Heart right ventricle (tissue), 16 donors: ENCODE measurements around the gene FAM181B. TPM values are rescaled to one million over a fixed set of nuclear protein-coding genes. Genes with fewer than 3 reads are reported as not detected.

Experiments used
- ATAC-seq, 8 donors: fragments of 200-7000 bp; cut with Tn5 transposase; one replicate each; pipeline ENCODE4 v1.9.1; 2020; ENCODE audit warnings: mild to moderate bottlenecking in 8 of 8, moderate library complexity in 8 of 8, moderate number of reproducible peaks in 1 of 8
- DNase-seq, 2 donors: peaks; one replicate each; pipeline ENCODE4 v3.0.0-alpha.2; 2020
- H3K27ac ChIP-seq, 10 donors: fragments of 200-600 bp; sonication (generic) in 2 of 10; one replicate each; pipeline versions ENCODE4 v1.5.0 to v1.8.0; 2020 to 2022; ENCODE audit warnings: mild to moderate bottlenecking in 3 of 10
- H3K27me3 ChIP-seq, 7 donors: fragments of 200-600 bp; one replicate each; pipeline ENCODE4 v1.8.0; 2021 to 2022; ENCODE audit warnings: mild to moderate bottlenecking in 2 of 7
- H3K36me3 ChIP-seq, 9 donors: fragments of 200-600 bp; sonication (generic) in 1 of 9; one replicate each; pipeline versions ENCODE4 v1.5.0 to v1.8.0; 2020 to 2022; ENCODE audit warnings: mild to moderate bottlenecking in 2 of 9
- H3K4me1 ChIP-seq, 9 donors: fragments of 200-600 bp; sonication (generic) in 1 of 9; one replicate each; pipeline versions ENCODE4 v1.5.0 to v1.8.0; 2020 to 2022; ENCODE audit warnings: mild to moderate bottlenecking in 4 of 9
- H3K4me3 ChIP-seq, 10 donors: fragments of 200-600 bp; sonication (generic) in 2 of 10; one replicate each; pipeline versions ENCODE4 v1.5.0 to v1.8.0; 2020 to 2022; ENCODE audit warnings: mild to moderate bottlenecking in 7 of 10, moderate library complexity in 2 of 10
- H3K9me3 ChIP-seq, 11 donors: fragments of 200-600 bp in 10 of 11; sonication (generic) in 2 of 11; one replicate each; pipeline versions ENCODE4 v1.5.0 to v1.8.0; 2013 to 2022; ENCODE audit warnings: mild to moderate bottlenecking in 2 of 11, control low read depth in 1 of 11, moderate library complexity in 1 of 11
- CTCF ChIP-seq, 9 donors: fragments of 200-600 bp; sonication (generic) in 2 of 9; IDR thresholded peaks; one replicate each; pipeline versions ENCODE4 v1.5.0 to v1.8.0; 2021 to 2022; ENCODE audit warnings: antibody characterized with exemption in 9 of 9, mild to moderate bottlenecking in 5 of 9, moderate library complexity in 1 of 9
- WGBS, 2 donors: extraction: QIAGEN DNeasy Blood & Tissue Kit; methylation state at CpG; one replicate each; pipeline ENCODE4 v1.1.7; 2013; ENCODE audit warnings: inconsistent platforms in 1 of 2; 5-methylcytosine and 5-hydroxymethylcytosine counted together
- intact Hi-C, 10 donors: fragments of 100-400 bp; cut with DNase I; formaldehyde crosslinking; loops; one replicate each; pipeline versions ENCODE4 v1.11.1 to v1.14.2; 2022
- polyA plus RNA-seq, 2 donors: library from polyadenylated mRNA; stranded (reverse); fragments of 200-250 nt; gene quantifications; one replicate each; pipeline ENCODE4 v1.2.3, GENCODE V29; 2013
- total RNA-seq, 10 donors: library from RNA; stranded (reverse); fragmentation: NEBNext Ultra II Directional in 3 of 10; extraction: Animal tissue kit (Norgen Biotek cat#: 25700) in 3 of 10; gene quantifications; one replicate each; pipeline versions ENCODE4 v1.2.1 to v1.2.4, GENCODE V29; 2021 to 2023
- donor health status: Arrhythmogenic right ventricular cardiomyopathy.
- donor health status: ischemic (EF 13 %, LVEDD 7.1; RV severe dilation, severe dysfunction).
- donor health status: healthy with polysubstance abuse.
- donor health status: DM: no; HTN: yes; CAD: no.
- donor health status: DM: no; HTN: no; CAD: no.
- donor health status: ischemic (EF 25% LVEDD 6.9; RV normal size, moderate dysfunction).
- donor health status: ischemic (EF 25% LVEDD 5.7; RV mildly dilated, moderate dysfunction).
- donor health status: healthy.
- donor health status: DM: yes; HTN: yes; CAD: no.
- donor health status: Ischemic cardiomyopathy.
- donor health status: ischemic (EF 35%, LVEDD 5.7; RV mildly dilated, moderate dysfunction).
- donor health status: nonischemic (EF 11% LVEDD 7.7; RV severe dilation, severe dysfunction).
- donor health status: DM: yes; HTN: yes; CAD: no.
- donor health status: PGD.
- donor health status: ischemic (EF 29% LVEDD 5.4; RV normal size, mild dysfunction).
- donor health status: nonischemic (EF 23%, LVEDD 6.1; RV moderate dilation, normal function).

Gene FAM181B
- total and polyA plus RNA-seq, 12 donors = 0.06 to 0.60 (median 0.15) TPM; not detected in 3

- no peak overlapping the region for H3K4me3 ChIP-seq
- intact Hi-C loops = no loop called here
- TF ChIP-seq CTCF (IDR thresholded peaks at IDR 0.05) = no peak
- H3K27ac ChIP-seq = no peak overlapping the region
- DNase-seq (no peak), ATAC-seq (no peak)
- H3K4me1 ChIP-seq = no peaks in the 10 kb centered on the region
- WGBS, 2 donors = 69 to 72% methylated on average over 8 of the region's 8 CpGs
- H3K36me3 ChIP-seq = no peaks in the 10 kb centered on the region
- H3K9me3 ChIP-seq = no peaks in the 10 kb centered on the region
- peaks cover 0 to 3% (median 0%) of the 10 kb centered on the region in 7 donors for H3K27me3 ChIP-seq
These were observed 23.3 kb upstream of the FAM181B start for GRCh38 chr11:82756765-82757639.

GRCh38 chr11:82754410-82754809 lies 20.7 kb upstream of the FAM181B start:
- no peak for TF ChIP-seq CTCF (IDR thresholded peaks at IDR 0.05)
- H3K27me3 ChIP-seq = peaks cover 0 to 3% (median 0%) of the 10 kb centered on the region in 7 donors
- no peak for DNase-seq
- H3K36me3 ChIP-seq = no peaks in the 10 kb centered on the region
- intact Hi-C loops = no loop called here
- no peak overlapping the region for H3K4me3 ChIP-seq
- no peak overlapping the region for H3K27ac ChIP-seq
- peaks cover 0 to 8% (median 0%) of the 10 kb centered on the region in 9 donors for H3K4me1 ChIP-seq
- 42 to 49% methylated on average over 4 of the region's 4 CpGs for WGBS, 2 donors
- no peaks in the 10 kb centered on the region for H3K9me3 ChIP-seq
- ATAC-seq = no peak

DNA sequence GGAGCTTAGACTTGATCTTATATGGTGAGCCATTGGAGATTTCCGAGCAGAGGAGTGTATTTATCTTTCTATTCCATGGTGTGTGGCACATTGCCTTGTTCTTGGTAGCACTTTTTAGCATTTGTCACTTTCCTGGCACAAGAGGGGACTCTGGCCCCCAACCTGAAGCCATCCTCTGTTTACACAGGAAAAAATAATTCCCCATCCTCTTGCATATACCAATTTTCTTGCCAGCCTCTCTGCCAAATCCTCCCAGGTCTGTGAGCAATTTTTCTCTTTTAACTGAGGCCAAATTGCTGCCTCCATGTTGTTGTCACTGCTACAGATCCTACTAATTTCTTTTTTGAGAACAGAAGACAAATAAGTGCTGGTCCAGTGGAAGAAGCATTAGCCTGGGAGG lies 20.3 kb upstream of the FAM181B start:
- DNase-seq = no peak
- Histone ChIP-seq H3K27ac (no peak overlapping the region), H3K4me1 (peaks cover 0 to 8% (median 0%) of the 10 kb centered on the region in 9 donors), H3K27me3 (peaks cover 0 to 2% (median 0%) of the 10 kb centered on the region in 7 donors), H3K36me3 (no peaks in the 10 kb centered on the region), H3K4me3 (no peak overlapping the region), H3K9me3 (no peaks in the 10 kb centered on the region)
- WGBS, 2 donors = 88 to 98% methylated on average over 1 of the region's 1 CpG
- no peak for ATAC-seq
- intact Hi-C loops = no loop called here
- TF ChIP-seq CTCF (IDR thresholded peaks at IDR 0.05) = no peak

GRCh38 chr11:82752801-82753200 lies 19.1 kb upstream of the FAM181B start:
- intact Hi-C loops = no loop called here
- no peak for TF ChIP-seq CTCF (IDR thresholded peaks at IDR 0.05)

More at GRCh38 chr11:82752801-82753200, 19.1 kb upstream of the FAM181B start:
- H3K9me3 ChIP-seq = no peaks in the 10 kb centered on the region
- H3K27me3 ChIP-seq = no peaks in the 10 kb centered on the region
- ATAC-seq (no peak), DNase-seq (no peak)
- peaks cover 0 to 8% (median 0%) of the 10 kb centered on the region in 9 donors for H3K4me1 ChIP-seq
- no peak overlapping the region for H3K4me3 ChIP-seq
- no peak overlapping the region for H3K27ac ChIP-seq
- no peaks in the 10 kb centered on the region for H3K36me3 ChIP-seq
